ENCODE results near the gene TMEM125.

DNA sequence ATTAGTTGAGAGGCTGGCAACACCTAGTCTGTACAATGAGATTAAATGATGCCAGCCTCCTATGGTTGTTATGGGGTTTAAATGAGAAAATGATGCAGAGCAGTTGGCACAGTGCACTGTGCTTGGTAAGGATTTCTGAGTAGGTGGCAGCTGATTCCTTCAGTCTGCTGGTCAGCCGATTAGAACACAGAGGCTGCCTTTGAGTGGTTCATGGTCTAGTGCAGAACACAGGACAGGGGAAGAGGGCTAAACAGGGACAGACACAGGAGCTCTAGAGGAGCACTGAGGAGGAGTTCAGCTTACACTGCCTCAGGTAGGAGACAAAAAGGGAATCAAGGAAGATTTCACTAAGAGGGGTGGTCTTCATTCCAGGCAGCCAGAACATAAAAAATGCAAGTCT is 32.4 kb downstream of the TMEM125 start:
- TF ChIP-seq POLR2A (IDR thresholded peaks at IDR 0.05; ENCODE audit: low read length): no peak
- no peak for TF ChIP-seq GATA1 (IDR thresholded peaks at IDR 0.05; ENCODE audit: low read depth, low read length)
